H1 (cell line): Measurements from ENCODE around the gene PID1.

Experiments used
- CHD2 ChIP-seq: IDR thresholded peaks from 2 replicates; pipeline ENCODE4 v1.6.1; 2012; ENCODE audit warnings: low read length, improper control_type of control experiment
- EGR1 ChIP-seq: IDR thresholded peaks from 2 replicates; pipeline ENCODE4 v1.6.1; 2011; ENCODE audit warnings: low read depth, low read length, borderline replicate concordance
- EP300 ChIP-seq, 2 experiments: IDR thresholded peaks; 1 replicate in 1 of 2; 2 replicates in 1 of 2; pipeline ENCODE4 v1.6.1; 2011 to 2012; ENCODE audit warnings: low read depth in 2 of 2, low read length in 2 of 2, mild to moderate bottlenecking in 2 of 2, borderline replicate concordance in 1 of 2, inconsistent platforms in 1 of 2, moderate library complexity in 1 of 2
- GABPA ChIP-seq: IDR thresholded peaks from 2 replicates; pipeline ENCODE4 v1.6.1; 2011; ENCODE audit warnings: mild to moderate bottlenecking, low read length, moderate library complexity, borderline replicate concordance; ENCODE audit not compliant: insufficient read depth
- JUN ChIP-seq: IDR thresholded peaks from 2 replicates; pipeline ENCODE4 v1.6.1; 2011; ENCODE audit warnings: low read depth, mild to moderate bottlenecking, improper control_type of control experiment, low read length
- POLR2A ChIP-seq, 2 experiments: IDR thresholded peaks; 1 replicate in 1 of 2; 2 replicates in 1 of 2; pipeline ENCODE4 v1.6.1; 2011; ENCODE audit warnings: low read depth in 2 of 2, low read length in 2 of 2, mild to moderate bottlenecking in 2 of 2; ENCODE audit errors: control extremely low read depth in 1 of 2
- POLR2AphosphoS5 ChIP-seq: IDR thresholded peaks from 2 replicates; pipeline ENCODE4 v1.6.1; 2011; ENCODE audit warnings: low read depth, low read length
- SP2 ChIP-seq: IDR thresholded peaks from 2 replicates; pipeline ENCODE4 v1.6.1; 2012; ENCODE audit warnings: mild to moderate bottlenecking, low read length, inconsistent platforms
- TAF1 ChIP-seq: IDR thresholded peaks from 2 replicates; pipeline ENCODE4 v1.6.1; 2011; ENCODE audit warnings: mild to moderate bottlenecking, low read depth, low read length
- TF ChIP-seq, protein P1 (sequence below): fragments of 300-600 bp; sonication (generic); IDR thresholded peaks from 2 replicates; pipeline ENCODE4 v1.7.1; 2012; ENCODE audit warnings: low read length, moderate library complexity, mild to moderate bottlenecking, inconsistent platforms; ENCODE audit not compliant: insufficient replicate concordance
- TF ChIP-seq, protein P2 (sequence below), 3 experiments: IDR thresholded peaks; 1 replicate in 2 of 3; 2 replicates in 1 of 3; pipeline versions ENCODE4 v1.5.1 to v1.6.1; 2011; ENCODE audit warnings: low read length in 3 of 3, mild to moderate bottlenecking in 3 of 3, inconsistent platforms in 2 of 3, low read depth in 1 of 3, moderate library complexity in 1 of 3; ENCODE audit not compliant: insufficient read depth in 1 of 3; ENCODE audit errors: control extremely low read depth in 1 of 3
- TF ChIP-seq, protein P3 (sequence below): IDR thresholded peaks from 2 replicates; pipeline ENCODE4 v1.6.1; 2012; ENCODE audit warnings: inconsistent platforms

DNA sequence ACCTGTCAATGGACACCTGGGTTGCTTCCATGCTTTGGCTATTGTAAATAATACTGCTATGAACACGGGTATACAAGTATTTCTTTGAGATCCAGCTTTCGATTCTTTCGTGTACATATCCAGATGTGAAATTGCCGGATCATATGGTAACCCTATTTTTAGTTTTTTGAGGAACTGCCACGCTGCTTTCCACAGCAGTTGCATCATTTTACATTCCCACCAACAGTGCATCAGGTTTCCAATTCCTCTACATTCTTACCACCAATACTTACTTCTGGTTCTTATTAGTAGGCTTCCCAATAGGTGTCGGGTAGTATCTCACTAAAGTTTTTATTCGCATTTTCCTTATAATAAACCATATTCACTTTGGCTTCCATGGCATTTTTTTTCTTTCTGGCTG, 69.6 kb downstream of the PID1 start:
- TF ChIP-seq EGR1 = no peak
- TF ChIP-seq, protein P1, sequence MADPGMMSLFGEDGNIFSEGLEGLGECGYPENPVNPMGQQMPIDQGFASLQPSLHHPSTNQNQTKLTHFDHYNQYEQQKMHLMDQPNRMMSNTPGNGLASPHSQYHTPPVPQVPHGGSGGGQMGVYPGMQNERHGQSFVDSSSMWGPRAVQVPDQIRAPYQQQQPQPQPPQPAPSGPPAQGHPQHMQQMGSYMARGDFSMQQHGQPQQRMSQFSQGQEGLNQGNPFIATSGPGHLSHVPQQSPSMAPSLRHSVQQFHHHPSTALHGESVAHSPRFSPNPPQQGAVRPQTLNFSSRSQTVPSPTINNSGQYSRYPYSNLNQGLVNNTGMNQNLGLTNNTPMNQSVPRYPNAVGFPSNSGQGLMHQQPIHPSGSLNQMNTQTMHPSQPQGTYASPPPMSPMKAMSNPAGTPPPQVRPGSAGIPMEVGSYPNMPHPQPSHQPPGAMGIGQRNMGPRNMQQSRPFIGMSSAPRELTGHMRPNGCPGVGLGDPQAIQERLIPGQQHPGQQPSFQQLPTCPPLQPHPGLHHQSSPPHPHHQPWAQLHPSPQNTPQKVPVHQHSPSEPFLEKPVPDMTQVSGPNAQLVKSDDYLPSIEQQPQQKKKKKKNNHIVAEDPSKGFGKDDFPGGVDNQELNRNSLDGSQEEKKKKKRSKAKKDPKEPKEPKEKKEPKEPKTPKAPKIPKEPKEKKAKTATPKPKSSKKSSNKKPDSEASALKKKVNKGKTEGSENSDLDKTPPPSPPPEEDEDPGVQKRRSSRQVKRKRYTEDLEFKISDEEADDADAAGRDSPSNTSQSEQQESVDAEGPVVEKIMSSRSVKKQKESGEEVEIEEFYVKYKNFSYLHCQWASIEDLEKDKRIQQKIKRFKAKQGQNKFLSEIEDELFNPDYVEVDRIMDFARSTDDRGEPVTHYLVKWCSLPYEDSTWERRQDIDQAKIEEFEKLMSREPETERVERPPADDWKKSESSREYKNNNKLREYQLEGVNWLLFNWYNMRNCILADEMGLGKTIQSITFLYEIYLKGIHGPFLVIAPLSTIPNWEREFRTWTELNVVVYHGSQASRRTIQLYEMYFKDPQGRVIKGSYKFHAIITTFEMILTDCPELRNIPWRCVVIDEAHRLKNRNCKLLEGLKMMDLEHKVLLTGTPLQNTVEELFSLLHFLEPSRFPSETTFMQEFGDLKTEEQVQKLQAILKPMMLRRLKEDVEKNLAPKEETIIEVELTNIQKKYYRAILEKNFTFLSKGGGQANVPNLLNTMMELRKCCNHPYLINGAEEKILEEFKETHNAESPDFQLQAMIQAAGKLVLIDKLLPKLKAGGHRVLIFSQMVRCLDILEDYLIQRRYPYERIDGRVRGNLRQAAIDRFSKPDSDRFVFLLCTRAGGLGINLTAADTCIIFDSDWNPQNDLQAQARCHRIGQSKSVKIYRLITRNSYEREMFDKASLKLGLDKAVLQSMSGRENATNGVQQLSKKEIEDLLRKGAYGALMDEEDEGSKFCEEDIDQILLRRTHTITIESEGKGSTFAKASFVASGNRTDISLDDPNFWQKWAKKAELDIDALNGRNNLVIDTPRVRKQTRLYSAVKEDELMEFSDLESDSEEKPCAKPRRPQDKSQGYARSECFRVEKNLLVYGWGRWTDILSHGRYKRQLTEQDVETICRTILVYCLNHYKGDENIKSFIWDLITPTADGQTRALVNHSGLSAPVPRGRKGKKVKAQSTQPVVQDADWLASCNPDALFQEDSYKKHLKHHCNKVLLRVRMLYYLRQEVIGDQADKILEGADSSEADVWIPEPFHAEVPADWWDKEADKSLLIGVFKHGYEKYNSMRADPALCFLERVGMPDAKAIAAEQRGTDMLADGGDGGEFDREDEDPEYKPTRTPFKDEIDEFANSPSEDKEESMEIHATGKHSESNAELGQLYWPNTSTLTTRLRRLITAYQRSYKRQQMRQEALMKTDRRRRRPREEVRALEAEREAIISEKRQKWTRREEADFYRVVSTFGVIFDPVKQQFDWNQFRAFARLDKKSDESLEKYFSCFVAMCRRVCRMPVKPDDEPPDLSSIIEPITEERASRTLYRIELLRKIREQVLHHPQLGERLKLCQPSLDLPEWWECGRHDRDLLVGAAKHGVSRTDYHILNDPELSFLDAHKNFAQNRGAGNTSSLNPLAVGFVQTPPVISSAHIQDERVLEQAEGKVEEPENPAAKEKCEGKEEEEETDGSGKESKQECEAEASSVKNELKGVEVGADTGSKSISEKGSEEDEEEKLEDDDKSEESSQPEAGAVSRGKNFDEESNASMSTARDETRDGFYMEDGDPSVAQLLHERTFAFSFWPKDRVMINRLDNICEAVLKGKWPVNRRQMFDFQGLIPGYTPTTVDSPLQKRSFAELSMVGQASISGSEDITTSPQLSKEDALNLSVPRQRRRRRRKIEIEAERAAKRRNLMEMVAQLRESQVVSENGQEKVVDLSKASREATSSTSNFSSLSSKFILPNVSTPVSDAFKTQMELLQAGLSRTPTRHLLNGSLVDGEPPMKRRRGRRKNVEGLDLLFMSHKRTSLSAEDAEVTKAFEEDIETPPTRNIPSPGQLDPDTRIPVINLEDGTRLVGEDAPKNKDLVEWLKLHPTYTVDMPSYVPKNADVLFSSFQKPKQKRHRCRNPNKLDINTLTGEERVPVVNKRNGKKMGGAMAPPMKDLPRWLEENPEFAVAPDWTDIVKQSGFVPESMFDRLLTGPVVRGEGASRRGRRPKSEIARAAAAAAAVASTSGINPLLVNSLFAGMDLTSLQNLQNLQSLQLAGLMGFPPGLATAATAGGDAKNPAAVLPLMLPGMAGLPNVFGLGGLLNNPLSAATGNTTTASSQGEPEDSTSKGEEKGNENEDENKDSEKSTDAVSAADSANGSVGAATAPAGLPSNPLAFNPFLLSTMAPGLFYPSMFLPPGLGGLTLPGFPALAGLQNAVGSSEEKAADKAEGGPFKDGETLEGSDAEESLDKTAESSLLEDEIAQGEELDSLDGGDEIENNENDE = no peak
- TF ChIP-seq, protein P2, sequence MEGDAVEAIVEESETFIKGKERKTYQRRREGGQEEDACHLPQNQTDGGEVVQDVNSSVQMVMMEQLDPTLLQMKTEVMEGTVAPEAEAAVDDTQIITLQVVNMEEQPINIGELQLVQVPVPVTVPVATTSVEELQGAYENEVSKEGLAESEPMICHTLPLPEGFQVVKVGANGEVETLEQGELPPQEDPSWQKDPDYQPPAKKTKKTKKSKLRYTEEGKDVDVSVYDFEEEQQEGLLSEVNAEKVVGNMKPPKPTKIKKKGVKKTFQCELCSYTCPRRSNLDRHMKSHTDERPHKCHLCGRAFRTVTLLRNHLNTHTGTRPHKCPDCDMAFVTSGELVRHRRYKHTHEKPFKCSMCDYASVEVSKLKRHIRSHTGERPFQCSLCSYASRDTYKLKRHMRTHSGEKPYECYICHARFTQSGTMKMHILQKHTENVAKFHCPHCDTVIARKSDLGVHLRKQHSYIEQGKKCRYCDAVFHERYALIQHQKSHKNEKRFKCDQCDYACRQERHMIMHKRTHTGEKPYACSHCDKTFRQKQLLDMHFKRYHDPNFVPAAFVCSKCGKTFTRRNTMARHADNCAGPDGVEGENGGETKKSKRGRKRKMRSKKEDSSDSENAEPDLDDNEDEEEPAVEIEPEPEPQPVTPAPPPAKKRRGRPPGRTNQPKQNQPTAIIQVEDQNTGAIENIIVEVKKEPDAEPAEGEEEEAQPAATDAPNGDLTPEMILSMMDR (IDR thresholded peaks at IDR 0.05; ENCODE audit: control extremely low read depth in 1 of 3, insufficient read depth in 1 of 3, low read depth in 1 of 3, low read length in 3 of 3) = no peak
- no peak for TF ChIP-seq SP2
- TF ChIP-seq, protein P3, sequence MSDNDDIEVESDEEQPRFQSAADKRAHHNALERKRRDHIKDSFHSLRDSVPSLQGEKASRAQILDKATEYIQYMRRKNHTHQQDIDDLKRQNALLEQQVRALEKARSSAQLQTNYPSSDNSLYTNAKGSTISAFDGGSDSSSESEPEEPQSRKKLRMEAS = no peak
- TF ChIP-seq JUN = no peak
- no peak for TF ChIP-seq EP300 (IDR thresholded peaks at IDR 0.05; ENCODE audit: borderline replicate concordance in 1 of 2, low read depth in 2 of 2, low read length in 2 of 2)
- TF ChIP-seq POLR2A (IDR thresholded peaks at IDR 0.05; ENCODE audit: control extremely low read depth in 1 of 2, low read depth in 2 of 2, low read length in 2 of 2) = no peak
- TF ChIP-seq CHD2 = no peak
- TF ChIP-seq GABPA = no peak
- no peak for TF ChIP-seq TAF1
- no peak for TF ChIP-seq POLR2AphosphoS5
